ENCODE results near the gene ANKRD13B.
"Not testable (repeated sequence)": the region's sequence is repeated elsewhere in the genome, so short reads cannot be mapped to it uniquely, and the experiment has no call there.

Gene ANKRD13B

GRCh38 chr17:29592850-29593551, at the start of gene ANKRD13B:
ANKRD13B (plus strand) TSS chr17:29593132; CDS start chr17:29593622, 490 bp downstream.
- peak; percentile 70 for DNase-seq

GRCh38 chr17:29544066-29544465, 48.9 kb upstream of the ANKRD13B start:
- no peak for DNase-seq

- no peak for DNase-seq
These were observed 46.8 kb upstream of the ANKRD13B start for GRCh38 chr17:29546085-29546484.

GRCh38 chr17:29546830-29547229, 46.1 kb upstream of the ANKRD13B start:
- DNase-seq: no peak

- peak; percentile 63 for DNase-seq
These were observed 43.6 kb upstream of the ANKRD13B start for GRCh38 chr17:29549177-29549923.

- DNase-seq: no peak
These were observed 37.1 kb upstream of the ANKRD13B start for GRCh38 chr17:29555840-29556239.

GRCh38 chr17:29557085-29557738, 35.7 kb upstream of the ANKRD13B start:
- no peak for DNase-seq

- peak; percentile 47 for DNase-seq
These were observed 35.2 kb upstream of the ANKRD13B start for GRCh38 chr17:29557739-29558116.

GRCh38 chr17:29558139-29558538, 34.8 kb upstream of the ANKRD13B start:
- not testable (repeated sequence) for DNase-seq

- no peak for DNase-seq
These were observed 33.3 kb upstream of the ANKRD13B start for GRCh38 chr17:29559640-29560039.

- no peak for DNase-seq
These were observed 32.6 kb upstream of the ANKRD13B start for GRCh38 chr17:29560316-29560715.

GRCh38 chr17:29561554-29562517, 31.1 kb upstream of the ANKRD13B start:
- no peak for DNase-seq

GRCh38 chr17:29562615-29563014, 30.3 kb upstream of the ANKRD13B start:
- no peak for DNase-seq

GRCh38 chr17:29563816-29564215, 29.1 kb upstream of the ANKRD13B start:
- DNase-seq: no peak

- peak; percentile 74 for DNase-seq
These were observed 27.1 kb upstream of the ANKRD13B start for GRCh38 chr17:29565643-29566472.

- peak; percentile 75 for DNase-seq
These were observed 26.2 kb upstream of the ANKRD13B start, which contains the start of gene ABHD15 for GRCh38 chr17:29566473-29567303. ABHD15 (minus strand) TSS chr17:29567037; CDS start chr17:29566966, 71 bp downstream.

- no peak for DNase-seq
These were observed 25.7 kb upstream of the ANKRD13B start for GRCh38 chr17:29567304-29567553.

GRCh38 chr17:29567554-29568330, 25.2 kb upstream of the ANKRD13B start:
- peak; percentile 90 for DNase-seq

GRCh38 chr17:29568331-29569244, 24.3 kb upstream of the ANKRD13B start, which contains the start of gene TP53I13:
TP53I13 (plus strand) TSS chr17:29568701; CDS start chr17:29568759, 58 bp downstream.
- peak; percentile 94 for DNase-seq
